Ascending aorta (tissue), 2 donors: Measurements from ENCODE around the gene GPBAR1. TPM values are rescaled to one million over a fixed set of nuclear protein-coding genes. Genes with fewer than 3 reads are reported as not detected.

Experiments used
- DNase-seq, 2 donors: peaks; one replicate each; pipeline ENCODE4 v3.0.0-alpha.2; 2019; ENCODE audit warnings: low spot score in 2 of 2
- H3K27ac ChIP-seq, 2 donors: fragments of 200-600 bp; sonication (generic); one replicate each; pipeline ENCODE4 v1.5.1; 2016 to 2017; ENCODE audit warnings: mild to moderate bottlenecking in 1 of 2
- H3K27me3 ChIP-seq: fragments of 200-600 bp; sonication (generic); one replicate; pipeline ENCODE4 v1.5.1; 2017
- H3K36me3 ChIP-seq, 2 donors: fragments of 200-600 bp; sonication (generic); one replicate each; pipeline ENCODE4 v1.5.1; 2016
- H3K4me1 ChIP-seq, 2 donors: fragments of 200-600 bp; sonication (generic); one replicate each; pipeline ENCODE4 v1.5.1; 2016 to 2017; ENCODE audit warnings: mild to moderate bottlenecking in 1 of 2
- H3K4me3 ChIP-seq, 2 donors: fragments of 200-600 bp; sonication (generic); one replicate each; pipeline ENCODE4 v1.5.1; 2016 to 2017; ENCODE audit warnings: mild to moderate bottlenecking in 1 of 2
- H3K9me3 ChIP-seq, 2 donors: fragments of 200-600 bp; sonication (generic); one replicate each; pipeline ENCODE4 v1.5.1; 2016
- intact Hi-C: fragments of 100-400 bp; cut with DNase I; formaldehyde crosslinking; loops from one replicate; pipeline ENCODE4 v1.15.1; 2023
- total RNA-seq: library from RNA; depleted of rRNA; stranded (reverse); fragments of >200 nt; gene quantifications from one replicate; pipeline ENCODE4 v1.1.0, GENCODE V29; 2016
- TF ChIP-seq, protein P1 (sequence below), 3 experiments: fragments of 200-600 bp in 2 of 3; fragments of 450-650 bp in 1 of 3; sonication (generic) in 2 of 3; IDR thresholded peaks; one replicate each; pipeline ENCODE4 v1.5.1; 2016 to 2019; ENCODE audit warnings: antibody characterized with exemption in 3 of 3, mild to moderate bottlenecking in 1 of 3, moderate library complexity in 1 of 3

GPBAR1 gene
- total RNA-seq, 1 donor from 2014 or later: not detected

DNA sequence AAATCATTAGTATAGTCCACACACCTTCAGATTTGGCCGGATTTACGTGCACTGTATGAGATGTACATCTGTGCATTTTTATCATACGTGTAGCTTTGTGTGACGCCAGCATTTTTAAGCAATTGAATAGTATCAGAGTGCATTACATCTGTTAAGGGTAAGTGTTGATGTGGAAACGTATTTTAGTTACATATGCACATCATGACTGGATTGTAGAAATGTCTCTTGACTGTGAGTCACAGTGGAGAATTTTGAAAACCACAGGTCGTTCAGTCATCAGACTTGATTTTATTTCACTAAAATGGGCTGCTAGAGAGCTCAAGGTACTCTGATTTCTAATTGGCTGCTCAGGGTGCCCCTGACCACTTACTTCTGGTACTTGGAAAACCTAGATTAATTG, 5.4 kb upstream of the GPBAR1 start:
- no peak for DNase-seq
- H3K9me3 ChIP-seq: no peaks in the 10 kb centered on the region
- no peaks in the 10 kb centered on the region for H3K27me3 ChIP-seq
- no peak overlapping the region for H3K4me3 ChIP-seq
- H3K27ac ChIP-seq: no peak overlapping the region
- TF ChIP-seq, protein P1, sequence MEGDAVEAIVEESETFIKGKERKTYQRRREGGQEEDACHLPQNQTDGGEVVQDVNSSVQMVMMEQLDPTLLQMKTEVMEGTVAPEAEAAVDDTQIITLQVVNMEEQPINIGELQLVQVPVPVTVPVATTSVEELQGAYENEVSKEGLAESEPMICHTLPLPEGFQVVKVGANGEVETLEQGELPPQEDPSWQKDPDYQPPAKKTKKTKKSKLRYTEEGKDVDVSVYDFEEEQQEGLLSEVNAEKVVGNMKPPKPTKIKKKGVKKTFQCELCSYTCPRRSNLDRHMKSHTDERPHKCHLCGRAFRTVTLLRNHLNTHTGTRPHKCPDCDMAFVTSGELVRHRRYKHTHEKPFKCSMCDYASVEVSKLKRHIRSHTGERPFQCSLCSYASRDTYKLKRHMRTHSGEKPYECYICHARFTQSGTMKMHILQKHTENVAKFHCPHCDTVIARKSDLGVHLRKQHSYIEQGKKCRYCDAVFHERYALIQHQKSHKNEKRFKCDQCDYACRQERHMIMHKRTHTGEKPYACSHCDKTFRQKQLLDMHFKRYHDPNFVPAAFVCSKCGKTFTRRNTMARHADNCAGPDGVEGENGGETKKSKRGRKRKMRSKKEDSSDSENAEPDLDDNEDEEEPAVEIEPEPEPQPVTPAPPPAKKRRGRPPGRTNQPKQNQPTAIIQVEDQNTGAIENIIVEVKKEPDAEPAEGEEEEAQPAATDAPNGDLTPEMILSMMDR (IDR thresholded peaks at IDR 0.05): no peak
- H3K4me1 ChIP-seq: peaks cover 8 to 19% of the 10 kb centered on the region in 2 donors
- peaks cover 51 to 60% of the 10 kb centered on the region in 2 donors for H3K36me3 ChIP-seq
- intact Hi-C loops: no loop called here

DNA sequence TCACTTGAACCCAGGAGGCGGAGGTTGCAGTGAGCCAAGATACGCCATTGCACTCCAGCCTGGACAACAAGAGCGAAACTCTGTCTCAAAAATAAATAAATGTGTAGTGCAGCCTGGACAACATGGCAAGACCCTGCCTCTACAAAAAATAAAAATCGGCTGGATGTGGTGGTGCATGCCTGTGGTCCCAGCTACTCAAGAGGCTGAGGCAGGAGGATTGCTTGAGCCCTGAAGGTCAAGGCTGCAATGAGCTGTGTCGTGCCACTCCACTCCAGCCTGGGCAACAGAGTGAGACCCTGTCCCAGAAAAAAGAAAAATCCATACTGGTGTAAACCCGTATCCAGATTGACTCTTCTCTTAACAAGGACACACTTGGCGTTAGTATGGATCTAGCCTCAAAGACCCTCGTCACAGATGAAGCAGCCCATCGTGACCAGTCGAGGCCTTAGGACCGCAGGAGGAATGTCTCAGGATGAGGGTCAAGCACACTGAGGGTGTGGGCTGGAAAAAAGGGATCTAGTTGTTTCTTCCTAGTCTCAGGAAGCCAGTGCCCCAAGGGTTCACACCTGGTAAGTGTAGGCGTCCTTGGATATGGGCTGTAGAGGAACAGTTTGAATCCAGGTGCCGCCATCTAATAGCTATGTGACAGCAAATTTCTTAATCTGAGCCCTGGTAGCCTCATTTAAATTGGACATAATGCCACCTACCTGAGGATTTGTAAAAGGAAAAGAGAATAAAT, 4.0 kb upstream of the GPBAR1 start:
- Histone ChIP-seq H3K27ac (peak overlapping the region; percentile 25 to 58), H3K27me3 (no peaks in the 10 kb centered on the region), H3K4me3 (no peak overlapping the region), H3K36me3 (peaks cover 38 to 46% of the 10 kb centered on the region in 2 donors), H3K9me3 (no peaks in the 10 kb centered on the region), H3K4me1 (peaks cover 8 to 26% of the 10 kb centered on the region in 2 donors)
- intact Hi-C loops: no loop called here
- DNase-seq: no peak
- TF ChIP-seq, protein P1 (IDR thresholded peaks at IDR 0.05): no peak

DNA sequence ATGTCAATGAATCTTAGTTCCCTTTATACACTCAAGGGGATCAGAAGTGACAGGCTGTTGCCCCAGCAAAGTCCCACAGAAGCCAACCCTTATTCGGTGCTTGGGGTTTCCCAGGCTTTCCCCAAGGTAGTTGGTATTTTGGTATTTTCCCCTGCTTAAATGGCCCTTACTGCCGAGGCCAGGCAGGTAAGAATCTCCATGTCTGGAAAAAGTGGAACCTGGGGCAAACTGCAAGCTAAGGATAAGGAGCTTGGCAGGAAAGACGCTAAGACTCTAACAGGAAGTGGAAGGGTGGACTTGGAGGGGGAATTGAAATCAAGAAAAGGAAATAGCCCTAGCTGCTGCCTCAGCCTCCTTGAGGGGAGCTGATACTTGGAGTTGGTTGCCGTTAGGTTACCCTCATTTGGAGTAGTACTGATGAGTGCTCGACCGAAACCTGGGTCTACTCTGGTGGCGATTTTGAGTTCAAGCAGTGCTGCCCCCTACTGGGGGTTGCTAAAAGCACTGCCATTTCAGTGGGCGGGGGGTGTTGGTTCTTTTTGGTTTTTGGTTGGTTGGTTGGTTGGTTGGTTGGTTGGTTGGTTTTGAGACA, 3.3 kb upstream of the GPBAR1 start:
- Histone ChIP-seq H3K4me3 (no peak overlapping the region), H3K4me1 (peaks cover 8 to 26% of the 10 kb centered on the region in 2 donors), H3K27ac (peak overlapping the region; percentile 25 to 58), H3K27me3 (no peaks in the 10 kb centered on the region), H3K36me3 (peaks cover 31 to 39% of the 10 kb centered on the region in 2 donors), H3K9me3 (no peaks in the 10 kb centered on the region)
- TF ChIP-seq, protein P1 (IDR thresholded peaks at IDR 0.05): peak; percentile 27 to 58 (median 51)
- no peak for DNase-seq
- intact Hi-C loops: no loop called here

DNA sequence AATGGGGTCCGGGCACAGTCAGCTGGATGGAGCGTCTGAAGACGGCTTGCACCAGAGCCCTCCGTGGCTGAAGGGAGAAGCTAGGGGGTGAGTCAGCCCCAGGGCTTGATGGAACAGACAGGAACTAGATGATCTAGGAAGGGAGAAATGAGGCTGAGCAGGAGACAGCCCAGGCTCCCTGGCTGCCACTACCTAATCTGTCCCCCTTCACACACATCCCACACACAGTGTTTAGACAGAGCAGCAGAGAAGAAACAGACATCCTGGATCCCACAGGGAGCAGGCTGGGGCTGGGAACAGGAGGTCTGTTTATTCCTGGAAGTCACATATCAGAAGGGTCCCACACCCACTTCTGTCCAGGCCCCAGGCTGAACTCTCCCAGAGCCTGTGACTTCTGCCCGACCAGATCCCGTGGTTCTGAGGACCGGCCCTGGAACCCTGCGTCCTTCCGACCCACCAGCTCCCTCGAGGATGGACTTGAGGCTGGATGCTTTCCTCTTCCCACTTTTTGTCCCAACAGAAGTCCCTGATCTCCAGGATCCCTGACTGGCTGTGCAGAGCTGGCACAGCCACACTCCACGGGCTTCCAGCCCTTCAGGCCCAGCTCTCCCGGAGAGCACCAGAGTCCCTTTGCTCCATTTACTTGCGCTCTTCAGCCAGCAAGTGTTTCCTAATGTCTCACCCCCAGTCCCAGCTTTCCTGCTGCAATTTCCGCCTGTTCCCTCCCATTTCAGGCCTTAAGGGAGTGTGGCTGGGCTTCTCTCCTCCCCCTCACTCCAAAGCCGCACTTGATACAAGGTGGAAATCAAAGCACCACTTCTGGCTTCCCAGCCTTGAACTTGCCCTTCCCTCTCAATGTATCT, 1.5 kb upstream of the GPBAR1 start:
- Histone ChIP-seq H3K27ac (peak overlapping the region; percentile 74 to 79), H3K4me3 (no peak overlapping the region), H3K36me3 (peaks cover 14 to 23% of the 10 kb centered on the region in 2 donors), H3K9me3 (no peaks in the 10 kb centered on the region), H3K4me1 (peaks cover 14 to 36% of the 10 kb centered on the region in 2 donors), H3K27me3 (no peaks in the 10 kb centered on the region)
- intact Hi-C loops: loop anchor here (2.0 kb wide), 1 partner anchor 73 kb away; no protein-coding TSS in a partner anchor
- DNase-seq: peak; percentile 40 to 81
- TF ChIP-seq, protein P1 (IDR thresholded peaks at IDR 0.05): no peak

GRCh38 chr2:218260166-218260565, 649 bp upstream of the GPBAR1 start:
- no peak for DNase-seq
- intact Hi-C loops: no loop called here
- Histone ChIP-seq H3K27me3 (no peaks in the 10 kb centered on the region), H3K4me3 (no peak overlapping the region), H3K4me1 (peaks cover 14 to 36% of the 10 kb centered on the region in 2 donors), H3K9me3 (no peaks in the 10 kb centered on the region), H3K36me3 (peaks cover 14 to 23% of the 10 kb centered on the region in 2 donors), H3K27ac (peak overlapping the region; percentile 74 to 79)
- TF ChIP-seq, protein P1 (IDR thresholded peaks at IDR 0.05): no peak
